CD1c-positive myeloid dendritic cell (primary cell): Measurements from ENCODE around the gene SLX9.
"Not testable (repeated sequence)": the region's sequence is repeated elsewhere in the genome, so short reads cannot be mapped to it uniquely, and the experiment has no call there.

Experiments used
- DNase-seq: peaks from one replicate; pipeline ENCODE4 v3.0.0-alpha.2; 2016; ENCODE audit errors: extremely low spot score

Gene SLX9

DNA sequence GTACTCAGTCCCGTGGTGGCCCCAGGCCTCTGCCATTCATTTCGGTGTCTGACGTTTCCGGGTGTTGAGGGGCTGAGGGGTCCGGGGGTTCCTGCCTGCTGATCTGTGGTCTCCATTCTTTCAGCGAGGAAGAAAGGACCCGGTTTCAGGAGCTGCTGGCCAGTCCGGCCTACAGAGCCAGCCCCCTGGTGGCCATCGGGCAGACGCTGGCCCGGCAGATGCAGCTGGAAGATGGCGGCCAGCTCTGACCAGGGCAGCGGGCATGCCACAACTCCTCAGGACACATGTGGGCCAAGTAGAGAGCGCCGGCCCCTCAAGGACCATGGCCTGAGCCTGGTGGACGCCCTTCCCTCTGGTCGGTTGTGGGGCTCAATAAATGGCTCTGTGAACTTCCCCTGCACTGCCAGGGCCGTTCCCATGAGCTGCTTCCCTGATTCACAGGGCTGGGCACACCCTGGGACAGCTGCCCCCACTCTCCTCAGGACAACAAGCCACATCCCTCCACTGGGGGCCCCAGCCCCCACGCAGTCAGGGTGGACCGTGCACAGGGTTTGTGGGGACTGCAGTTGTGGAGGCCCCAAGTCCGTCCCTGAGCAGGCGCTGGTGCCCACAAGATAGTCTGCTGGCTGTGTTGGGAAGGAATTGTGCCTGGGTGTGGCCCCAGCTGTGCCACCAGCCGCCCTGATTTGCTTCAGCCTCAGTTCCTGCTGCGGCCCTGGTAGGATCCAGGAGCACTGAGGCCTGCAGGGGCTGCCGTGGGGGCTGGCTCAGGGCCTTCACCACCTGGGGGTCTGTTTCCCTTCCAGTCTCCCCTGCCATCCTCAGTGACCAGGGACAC is 36.9 kb downstream of the SLX9 start:
- not testable (repeated sequence) for DNase-seq

GRCh38 chr21:44977616-44978340 is 37.9 kb downstream of the SLX9 start:
- DNase-seq = no peak

- DNase-seq = no peak
Observed at GRCh38 chr21:44979687-44980561, 40.1 kb downstream of the SLX9 start.

GRCh38 chr21:44980562-44981489 is 41.0 kb downstream of the SLX9 start:
- DNase-seq = no peak

DNA sequence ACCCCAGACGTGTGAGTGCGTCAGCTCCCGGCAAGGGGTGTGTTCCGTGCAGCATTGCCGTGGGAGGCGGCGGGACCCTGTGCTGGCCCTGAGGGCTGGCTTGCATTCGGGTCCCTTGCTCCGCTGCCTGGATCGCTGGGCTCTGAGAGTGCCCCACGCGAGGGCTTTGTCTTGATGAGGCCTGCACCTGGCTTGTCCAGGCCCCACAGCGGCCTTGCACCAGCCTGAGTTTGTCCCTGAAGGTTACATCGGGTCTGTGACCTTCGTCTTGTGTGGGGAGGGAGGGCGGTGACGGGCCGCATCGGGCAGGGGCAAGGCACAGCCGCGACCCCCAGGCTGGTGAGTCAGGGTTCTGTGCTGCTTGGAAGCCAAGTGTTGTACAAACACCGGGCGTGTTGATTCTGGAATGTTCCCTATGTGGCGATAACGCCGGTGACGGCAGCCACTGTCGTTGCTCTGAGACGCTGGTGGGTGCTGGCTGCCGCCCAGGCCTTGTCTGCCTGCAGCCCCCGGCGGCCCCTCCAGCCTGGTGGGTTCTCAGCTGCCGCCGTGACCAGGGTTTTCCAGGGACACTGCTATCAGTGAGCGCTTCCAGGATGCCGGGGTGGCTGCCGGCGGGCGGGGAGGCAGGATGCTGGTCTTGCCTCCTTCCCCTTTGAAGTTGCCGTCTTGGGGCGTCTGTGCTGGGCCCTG is 42.9 kb downstream of the SLX9 start:
- DNase-seq = no peak

DNA sequence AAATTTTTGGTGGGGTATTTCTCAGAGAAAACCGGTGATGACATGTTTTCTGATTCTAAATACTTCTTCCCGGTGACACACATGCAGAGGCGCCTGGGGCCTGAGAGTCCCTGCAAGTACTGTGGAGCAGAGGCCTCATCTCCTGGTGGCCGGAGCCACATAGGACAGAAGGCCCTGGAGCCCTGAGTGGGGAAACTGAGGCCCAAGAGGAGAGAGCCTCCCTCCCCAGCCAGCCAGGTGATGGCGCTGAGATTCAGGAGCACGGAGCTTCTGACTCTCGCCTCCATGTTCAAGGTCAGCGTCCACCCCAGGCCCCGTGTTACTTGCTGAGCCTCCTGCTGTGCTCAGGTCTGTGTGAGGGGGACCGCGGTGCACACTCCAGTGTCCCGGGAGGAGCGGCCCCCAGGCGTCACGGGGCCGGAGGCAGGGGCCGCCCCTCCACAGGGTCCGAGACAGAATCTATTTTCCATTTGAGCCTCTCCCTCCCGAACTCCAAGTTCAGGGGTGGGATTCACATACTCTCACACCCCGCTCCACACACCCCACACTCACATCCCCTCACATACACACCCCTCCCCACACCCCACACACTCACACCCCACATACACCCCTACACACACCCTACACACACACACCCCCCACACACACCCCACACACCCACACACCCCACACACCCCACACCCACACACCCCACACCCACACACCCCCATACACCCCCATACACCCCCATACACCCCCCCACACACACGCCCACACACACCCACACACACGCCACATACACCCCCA is 43.8 kb downstream of the SLX9 start:
- DNase-seq = no peak

DNA sequence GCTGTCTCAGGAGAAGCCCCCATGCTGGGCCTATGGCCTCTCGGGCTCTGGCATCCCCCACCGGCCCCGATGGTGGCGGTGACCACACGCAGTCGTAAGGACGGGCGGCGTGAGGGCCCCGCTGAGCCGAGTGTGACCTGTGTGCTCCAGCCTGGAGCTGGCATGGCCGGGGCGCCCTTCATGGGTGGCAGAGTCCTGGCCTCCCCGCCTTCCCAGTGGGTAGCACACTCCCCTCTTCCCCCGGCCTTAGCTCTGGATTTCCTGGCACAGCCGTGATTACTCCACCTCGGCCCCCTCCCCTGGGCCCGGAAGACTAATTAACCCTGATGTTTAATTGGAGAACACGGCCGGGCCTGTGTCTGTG is 44.6 kb downstream of the SLX9 start:
- DNase-seq = peak; percentile 15

GRCh38 chr21:44984792-44985440 is 45.1 kb downstream of the SLX9 start:
- DNase-seq = no peak

- no peak for DNase-seq
Observed at GRCh38 chr21:44985441-44986401, 45.9 kb downstream of the SLX9 start.

DNA sequence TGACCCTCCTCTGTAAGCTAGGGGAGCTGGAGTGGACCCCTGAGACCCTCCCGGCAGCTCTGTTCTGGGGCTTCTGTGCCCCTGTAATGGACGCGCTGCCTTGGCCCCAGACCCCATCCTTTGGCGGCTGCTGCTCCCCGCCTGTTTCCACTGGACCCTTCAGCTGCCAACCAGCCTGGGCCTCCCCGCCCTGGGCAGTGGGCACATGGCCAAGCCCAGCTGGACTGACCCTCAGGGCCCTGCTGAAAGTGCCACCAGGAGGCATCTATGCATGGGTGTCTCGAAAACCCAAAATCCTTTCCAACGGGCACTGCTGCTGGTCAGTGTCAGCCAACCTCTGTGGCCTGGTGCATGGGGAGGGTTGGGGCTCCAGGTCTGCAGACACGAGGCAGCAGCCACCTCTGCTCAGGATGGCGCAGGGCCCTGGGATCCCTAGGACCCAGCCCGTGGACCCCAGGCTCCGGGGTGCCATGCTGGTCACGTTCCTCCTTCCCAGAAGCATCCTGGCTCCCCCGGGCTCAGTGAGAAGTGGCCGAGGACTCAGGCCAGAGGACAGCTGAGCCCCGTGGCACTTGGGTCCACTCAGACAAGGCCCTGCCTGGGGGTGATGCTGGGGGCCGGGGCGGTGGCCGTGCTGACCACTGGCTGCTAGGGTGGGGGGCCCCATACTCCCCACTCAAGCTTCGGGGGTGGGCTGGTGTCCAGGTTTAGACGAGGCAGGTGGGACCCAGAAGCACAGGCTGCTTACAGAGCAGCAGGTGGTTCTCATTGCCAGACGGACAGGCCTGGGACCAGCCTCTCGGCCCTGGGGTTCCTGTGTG is 46.9 kb downstream of the SLX9 start:
- DNase-seq = no peak

DNA sequence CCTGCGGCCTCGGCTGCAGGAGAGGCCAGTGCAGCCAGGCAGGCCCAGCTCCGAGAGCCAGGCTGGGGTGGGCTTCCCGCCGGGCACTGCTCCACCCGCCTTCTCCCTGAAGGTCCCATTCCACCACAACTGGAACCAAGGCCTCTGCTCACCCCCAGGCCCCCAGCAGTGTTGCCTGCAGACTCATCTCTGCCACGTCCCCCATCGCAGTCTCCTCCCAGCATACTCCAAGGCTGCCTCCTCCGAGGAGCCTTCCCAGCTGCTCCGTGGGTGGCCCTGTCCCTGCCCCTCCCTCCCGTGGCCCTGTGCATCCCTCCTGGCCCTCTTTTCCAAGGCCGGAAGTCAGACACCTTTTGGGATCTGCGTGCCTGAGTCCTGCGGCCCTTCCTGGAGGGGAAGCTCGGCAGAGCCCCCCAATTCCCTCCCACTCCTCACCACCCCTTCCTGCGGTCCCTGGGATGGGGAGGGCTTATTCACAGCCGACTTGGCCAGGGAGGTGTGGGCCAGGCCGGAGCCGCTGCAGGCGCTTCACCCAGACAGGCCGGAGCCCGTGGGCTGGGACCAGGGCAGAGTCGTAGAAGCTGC is 47.6 kb downstream of the SLX9 start:
- no peak for DNase-seq

DNA sequence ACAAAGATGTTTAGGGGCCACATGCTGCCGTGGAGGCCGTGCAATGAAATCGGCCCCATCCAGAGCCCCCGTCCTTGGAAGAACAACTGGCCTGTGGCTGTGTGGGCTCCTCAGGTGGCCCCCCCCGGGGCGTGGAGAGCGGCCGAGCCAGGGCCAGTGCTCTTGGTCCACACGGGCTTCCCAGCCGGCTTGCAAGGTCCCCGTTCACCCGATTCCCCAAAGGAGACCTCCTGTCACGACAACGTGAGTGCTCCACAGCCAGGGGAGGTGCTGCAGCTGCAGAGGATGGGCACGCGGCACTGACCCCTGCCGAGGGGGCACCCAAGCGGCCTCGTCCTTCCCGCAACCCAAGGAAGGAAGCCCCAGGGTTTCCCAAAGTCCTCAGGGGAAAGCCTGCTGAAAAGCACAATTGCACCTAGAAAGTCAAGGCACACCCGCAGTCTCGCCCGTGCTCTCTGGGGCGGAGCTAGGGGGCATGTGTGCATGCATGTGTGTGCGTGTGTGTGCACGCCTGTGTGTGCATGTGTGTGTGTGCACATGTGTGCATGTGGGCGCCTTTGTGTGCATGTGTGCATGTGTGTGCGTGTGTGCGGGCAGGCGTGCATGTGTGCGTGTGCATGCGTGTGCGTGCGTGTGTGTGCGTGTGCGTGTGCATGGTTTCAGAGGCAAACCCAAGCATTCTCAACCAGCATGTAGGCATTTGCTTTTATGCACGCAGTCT is 48.2 kb downstream of the SLX9 start:
- DNase-seq = no peak

DNA sequence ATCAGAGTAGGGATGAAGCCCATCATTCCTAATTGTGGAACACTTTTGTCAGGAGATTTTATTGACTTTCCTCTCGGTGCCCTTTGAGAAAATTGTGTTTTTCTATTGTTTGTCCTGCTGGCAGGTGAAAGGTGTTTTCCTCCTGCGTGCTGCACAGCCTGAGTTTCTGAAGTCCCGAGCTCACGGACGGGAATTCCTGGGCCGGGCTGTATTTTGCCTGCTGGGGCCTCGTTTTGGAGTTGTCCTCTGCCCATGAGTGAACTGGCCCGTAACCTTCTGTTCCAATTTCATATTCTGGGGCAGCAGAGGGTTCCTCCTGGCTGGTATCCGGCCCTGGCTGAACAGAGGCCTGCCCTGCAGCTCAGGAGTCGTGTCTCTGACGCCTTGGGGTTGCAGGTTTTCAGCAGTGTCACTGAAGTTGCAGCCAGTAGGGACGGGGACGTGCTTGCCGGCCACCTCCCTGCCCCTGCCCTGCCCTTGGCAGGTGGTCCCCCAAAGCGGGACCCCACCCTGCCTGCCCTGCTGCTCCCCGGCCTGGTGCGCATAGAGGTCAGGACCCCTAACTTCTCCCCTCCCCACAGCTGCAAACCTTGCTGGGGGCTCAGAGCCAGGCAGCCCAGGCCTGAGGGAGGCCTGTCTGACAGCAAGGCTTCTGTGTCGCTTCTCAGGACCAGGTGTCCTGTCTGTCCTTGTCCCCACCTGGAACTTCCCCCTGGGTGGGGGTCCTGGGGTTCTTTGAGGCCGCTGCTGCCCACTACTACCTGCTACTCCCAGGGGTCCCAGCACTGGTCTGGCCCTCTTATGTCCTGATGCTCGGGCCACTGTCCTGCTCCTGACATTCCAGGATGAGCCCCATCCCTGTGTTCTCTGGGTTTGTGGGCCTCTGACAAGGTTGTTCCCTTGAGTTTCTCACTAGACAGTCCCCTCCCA is 49.0 kb downstream of the SLX9 start:
- DNase-seq = no peak

DNA sequence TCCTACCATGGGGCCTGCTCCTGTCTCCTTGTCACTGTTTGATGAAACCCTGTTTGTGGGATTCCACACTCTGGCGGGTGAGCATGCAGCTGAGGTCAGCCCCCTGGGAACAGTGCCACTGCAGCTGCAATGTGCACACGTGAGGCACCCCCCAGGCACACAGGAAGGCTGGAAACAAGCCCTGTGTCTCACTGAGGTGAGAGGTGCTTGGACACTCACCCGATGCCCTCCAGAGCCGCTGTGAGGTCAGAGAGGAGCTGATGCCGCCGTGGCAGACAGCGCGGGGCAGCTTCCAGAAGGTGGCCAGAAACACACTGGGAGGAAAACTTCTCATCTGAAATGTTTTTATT is 49.7 kb downstream of the SLX9 start:
- DNase-seq = no peak
